Globus pallidus (tissue), 1 donor: Measurements from ENCODE around the gene ITIH3.

Source experiments
- DNase-seq: peaks from one replicate; pipeline ENCODE4 v3.0.0-alpha.2; 2015; ENCODE audit warnings: low spot score

Gene ITIH3

GRCh38 chr3:52827441-52827840 is 32.8 kb downstream of the ITIH3 start:
- no peak for DNase-seq

- no peak for DNase-seq
These were observed 33.3 kb downstream of the ITIH3 start for GRCh38 chr3:52827866-52828376.

GRCh38 chr3:52829482-52829881 is 34.9 kb downstream of the ITIH3 start:
- no peak for DNase-seq

- DNase-seq, result no peak
These were observed 35.4 kb downstream of the ITIH3 start for GRCh38 chr3:52829906-52830463.

GRCh38 chr3:52830535-52831258 is 36.1 kb downstream of the ITIH3 start, which contains the start of gene ITIH4:
Gene ITIH4 (minus strand): TSS chr3:52830672. CDS start chr3:52830642, 30 bp downstream.
- DNase-seq, result no peak

- DNase-seq, result no peak
These were observed 37.1 kb downstream of the ITIH3 start for GRCh38 chr3:52831500-52832301.

GRCh38 chr3:52833202-52833601 is 38.6 kb downstream of the ITIH3 start:
- DNase-seq, result no peak

GRCh38 chr3:52834871-52835501 is 40.4 kb downstream of the ITIH3 start, which contains the start of gene MUSTN1:
Gene MUSTN1 (minus strand): TSS chr3:52835019. CDS start chr3:52834948, 71 bp downstream.
- no peak for DNase-seq

GRCh38 chr3:52835766-52836470 is 41.3 kb downstream of the ITIH3 start:
- DNase-seq, result no peak

GRCh38 chr3:52836471-52836845 is 41.9 kb downstream of the ITIH3 start:
- DNase-seq, result no peak

- DNase-seq, result no peak
These were observed 42.4 kb downstream of the ITIH3 start for GRCh38 chr3:52836986-52837385.

- DNase-seq, result no peak
These were observed 44.1 kb downstream of the ITIH3 start for GRCh38 chr3:52838561-52839267.

GRCh38 chr3:52839268-52839575 is 44.6 kb downstream of the ITIH3 start:
- DNase-seq, result no peak

- DNase-seq, result no peak
These were observed 45.4 kb downstream of the ITIH3 start for GRCh38 chr3:52839892-52840545.

- no peak for DNase-seq
These were observed 46.8 kb downstream of the ITIH3 start for GRCh38 chr3:52841211-52841980.

- DNase-seq, result no peak
These were observed 47.4 kb downstream of the ITIH3 start for GRCh38 chr3:52841981-52842340.

- DNase-seq, result no peak
These were observed 47.8 kb downstream of the ITIH3 start for GRCh38 chr3:52842424-52842823.

- no peak for DNase-seq
These were observed 48.7 kb downstream of the ITIH3 start for GRCh38 chr3:52843108-52843865.

- DNase-seq, result no peak
These were observed 49.3 kb downstream of the ITIH3 start for GRCh38 chr3:52843881-52844280.
